A549 (cell line): Measurements from ENCODE around the gene RASA3.

Experiments used
- E2F6 ChIP-seq: IDR thresholded peaks from 2 replicates; pipeline ENCODE4 v1.6.1; 2012; ENCODE audit warnings: low read depth, borderline replicate concordance
- EP300 ChIP-seq, 2 experiments: fragments of >200 bp; sonication (Bioruptor Twin); formaldehyde crosslinking; IDR thresholded peaks; 2 replicates in 1 of 2; 3 replicates in 1 of 2; pipeline ENCODE4 v1.6.1; 2016 to 2017
- ESRRA ChIP-seq: fragments of 150-350 bp; IDR thresholded peaks from 2 replicates; pipeline ENCODE4 v1.6.1; 2014; ENCODE audit warnings: mild to moderate bottlenecking, low read length, borderline replicate concordance
- HEYL ChIP-seq: fragments of 250-450 bp; sonication (Bioruptor Pico); IDR thresholded peaks from 2 replicates; pipeline ENCODE4 v1.8.0; 2021; ENCODE audit warnings: mild to moderate bottlenecking, moderate library complexity
- HOXA7 ChIP-seq: fragments of 250-450 bp; sonication (Bioruptor Pico); IDR thresholded peaks from 2 replicates; pipeline ENCODE4 v1.5.0; 2020; ENCODE audit warnings: mild to moderate bottlenecking, moderate library complexity
- USF2 ChIP-seq: fragments of 450-650 bp; IDR thresholded peaks from 2 replicates; pipeline ENCODE4 v1.6.1; 2014; ENCODE audit warnings: antibody characterized with exemption
- ZSCAN20 ChIP-seq: fragments of 250-450 bp; sonication (Bioruptor Pico); IDR thresholded peaks from 2 replicates; pipeline ENCODE4 v1.8.0; 2022; ENCODE audit warnings: mild to moderate bottlenecking, moderate library complexity
- TF ChIP-seq, protein P1 (sequence below): fragments of >200 bp; sonication (Bioruptor Twin); formaldehyde crosslinking; IDR thresholded peaks from 3 replicates; pipeline ENCODE4 v1.5.1; 2016

GRCh38 chr13:113981194-113981605, 151.2 kb downstream of the RASA3 start:
- TF ChIP-seq E2F6 (no peak), ZSCAN20 (no peak), HEYL (CRISPR knock-in tag) (no peak), HOXA7 (CRISPR knock-in tag) (no peak), ESRRA (no peak), USF2 (0 out of 2 replicates have a peak, but pooled peaks have one; percentile 38), EP300 (IDR thresholded peaks at IDR 0.05) (no peak)
- TF ChIP-seq, protein P1, sequence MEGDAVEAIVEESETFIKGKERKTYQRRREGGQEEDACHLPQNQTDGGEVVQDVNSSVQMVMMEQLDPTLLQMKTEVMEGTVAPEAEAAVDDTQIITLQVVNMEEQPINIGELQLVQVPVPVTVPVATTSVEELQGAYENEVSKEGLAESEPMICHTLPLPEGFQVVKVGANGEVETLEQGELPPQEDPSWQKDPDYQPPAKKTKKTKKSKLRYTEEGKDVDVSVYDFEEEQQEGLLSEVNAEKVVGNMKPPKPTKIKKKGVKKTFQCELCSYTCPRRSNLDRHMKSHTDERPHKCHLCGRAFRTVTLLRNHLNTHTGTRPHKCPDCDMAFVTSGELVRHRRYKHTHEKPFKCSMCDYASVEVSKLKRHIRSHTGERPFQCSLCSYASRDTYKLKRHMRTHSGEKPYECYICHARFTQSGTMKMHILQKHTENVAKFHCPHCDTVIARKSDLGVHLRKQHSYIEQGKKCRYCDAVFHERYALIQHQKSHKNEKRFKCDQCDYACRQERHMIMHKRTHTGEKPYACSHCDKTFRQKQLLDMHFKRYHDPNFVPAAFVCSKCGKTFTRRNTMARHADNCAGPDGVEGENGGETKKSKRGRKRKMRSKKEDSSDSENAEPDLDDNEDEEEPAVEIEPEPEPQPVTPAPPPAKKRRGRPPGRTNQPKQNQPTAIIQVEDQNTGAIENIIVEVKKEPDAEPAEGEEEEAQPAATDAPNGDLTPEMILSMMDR: no peak
